Dendritic cell treated with granulocyte-macrophage colony-stimulating factor and Interleukin-4, amounts not matched to agents 40 ng/mL and 50 ng/mL, for 4 days (primary cell): ENCODE measurements around the gene BRCA1.
"Not testable (repeated sequence)": the region's sequence is repeated elsewhere in the genome, so short reads cannot be mapped to it uniquely, and the experiment has no call there.

Source experiments
- H3K27ac Mint-ChIP-seq: one replicate; pipeline ENCODE4 v1.8.0; 2022; ENCODE audit warnings: mild to moderate bottlenecking, mixed read lengths
- H3K27me3 Mint-ChIP-seq: one replicate; pipeline ENCODE4 v1.8.0; 2022; ENCODE audit warnings: mild to moderate bottlenecking, mixed read lengths
- H3K36me3 Mint-ChIP-seq: one replicate; pipeline ENCODE4 v1.8.0; 2022; ENCODE audit warnings: low read depth, mixed read lengths
- H3K4me1 Mint-ChIP-seq: one replicate; pipeline ENCODE4 v1.8.0; 2022; ENCODE audit warnings: low read depth, mixed read lengths
- H3K4me3 Mint-ChIP-seq: one replicate; pipeline ENCODE4 v1.8.0; 2022; ENCODE audit warnings: mild to moderate bottlenecking, moderate library complexity, mixed read lengths
- H3K9me3 Mint-ChIP-seq: one replicate; pipeline ENCODE4 v1.8.0; 2022; ENCODE audit warnings: mixed read lengths
- intact Hi-C: fragments of 100-400 bp; cut with micrococcal nuclease; formaldehyde crosslinking; loops from one replicate; pipeline ENCODE4 v1.15.0; 2022

BRCA1 gene

GRCh38 chr17:43143201-43143600 lies 18.0 kb upstream of the BRCA1 start:
- H3K4me3 Mint-ChIP-seq: no peak overlapping the region
- no peak overlapping the region for H3K27ac Mint-ChIP-seq
- no peaks in the 10 kb centered on the region for H3K9me3 Mint-ChIP-seq
- H3K4me1 Mint-ChIP-seq: peaks cover 16% of the 10 kb centered on the region
- no peaks in the 10 kb centered on the region for H3K27me3 Mint-ChIP-seq
- H3K36me3 Mint-ChIP-seq: peaks cover 40% of the 10 kb centered on the region
- intact Hi-C loops: no loop called here

GRCh38 chr17:43142153-43142552 lies 17.0 kb upstream of the BRCA1 start:
- H3K27me3 Mint-ChIP-seq: no peaks in the 10 kb centered on the region
- intact Hi-C loops: no loop called here
- H3K27ac Mint-ChIP-seq: no peak overlapping the region
- H3K9me3 Mint-ChIP-seq: no peaks in the 10 kb centered on the region
- peaks cover 34% of the 10 kb centered on the region for H3K36me3 Mint-ChIP-seq
- H3K4me3 Mint-ChIP-seq: no peak overlapping the region
- H3K4me1 Mint-ChIP-seq: peaks cover 16% of the 10 kb centered on the region

GRCh38 chr17:43140396-43141332 lies 15.5 kb upstream of the BRCA1 start:
- Mint-ChIP-seq H3K36me3 (peaks cover 29% of the 10 kb centered on the region), H3K9me3 (no peaks in the 10 kb centered on the region), H3K4me1 (peaks cover 16% of the 10 kb centered on the region), H3K27ac (no peak overlapping the region), H3K27me3 (no peaks in the 10 kb centered on the region), H3K4me3 (no peak overlapping the region)
- intact Hi-C loops: no loop called here

GRCh38 chr17:43138531-43138930 lies 13.4 kb upstream of the BRCA1 start:
- not testable (repeated sequence) for H3K27me3 Mint-ChIP-seq, H3K27ac Mint-ChIP-seq, H3K4me3 Mint-ChIP-seq, H3K9me3 Mint-ChIP-seq
- intact Hi-C loops: loop anchor here (10.0 kb wide), 1 partner anchor 54 kb away; no protein-coding TSS in a partner anchor
- Mint-ChIP-seq H3K4me1 (peaks cover 26% of the 10 kb centered on the region), H3K36me3 (peaks cover 37% of the 10 kb centered on the region)

- not testable (repeated sequence) for H3K27ac Mint-ChIP-seq, H3K27me3 Mint-ChIP-seq, H3K9me3 Mint-ChIP-seq, H3K4me3 Mint-ChIP-seq
- Mint-ChIP-seq H3K36me3 (peaks cover 51% of the 10 kb centered on the region), H3K4me1 (peaks cover 44% of the 10 kb centered on the region)
- intact Hi-C loops: loop anchor here (10.0 kb wide), 1 partner anchor 52 kb away; no protein-coding TSS in a partner anchor
Observed at GRCh38 chr17:43136574-43136973, 11.4 kb upstream of the BRCA1 start.

- intact Hi-C loops: loop anchor here (10.0 kb wide), 1 partner anchor 51 kb away; no protein-coding TSS in a partner anchor
- Mint-ChIP-seq H3K27ac (no peak overlapping the region), H3K4me1 (peaks cover 43% of the 10 kb centered on the region), H3K4me3 (no peak overlapping the region), H3K27me3 (no peaks in the 10 kb centered on the region), H3K36me3 (peaks cover 60% of the 10 kb centered on the region), H3K9me3 (no peaks in the 10 kb centered on the region)
Observed at GRCh38 chr17:43135454-43135819, 10.3 kb upstream of the BRCA1 start.

GRCh38 chr17:43134774-43135453 lies 9.8 kb upstream of the BRCA1 start:
- no peaks in the 10 kb centered on the region for H3K9me3 Mint-ChIP-seq
- H3K36me3 Mint-ChIP-seq: peaks cover 59% of the 10 kb centered on the region
- H3K4me1 Mint-ChIP-seq: peaks cover 38% of the 10 kb centered on the region
- H3K4me3 Mint-ChIP-seq: no peak overlapping the region
- H3K27me3 Mint-ChIP-seq: no peaks in the 10 kb centered on the region
- intact Hi-C loops: loop anchor here (10.0 kb wide), 1 partner anchor 50 kb away; no protein-coding TSS in a partner anchor
- no peak overlapping the region for H3K27ac Mint-ChIP-seq

GRCh38 chr17:43133439-43133838 lies 8.3 kb upstream of the BRCA1 start:
- Mint-ChIP-seq H3K4me1 (peaks cover 47% of the 10 kb centered on the region), H3K27ac (peak overlapping the region; percentile 70), H3K36me3 (peaks cover 60% of the 10 kb centered on the region)
- intact Hi-C loops: loop anchor here (10.0 kb wide), 1 partner anchor 49 kb away; no protein-coding TSS in a partner anchor
- H3K9me3 Mint-ChIP-seq, H3K27me3 Mint-ChIP-seq, H3K4me3 Mint-ChIP-seq: not testable (repeated sequence)

GRCh38 chr17:43132117-43132516 lies 7.0 kb upstream of the BRCA1 start:
- Mint-ChIP-seq H3K4me3 (no peak overlapping the region), H3K4me1 (peaks cover 60% of the 10 kb centered on the region), H3K9me3 (no peaks in the 10 kb centered on the region), H3K36me3 (peaks cover 73% of the 10 kb centered on the region), H3K27me3 (no peaks in the 10 kb centered on the region), H3K27ac (no peak overlapping the region)
- intact Hi-C loops: loop anchor here (10.0 kb wide), 1 partner anchor 47 kb away; no protein-coding TSS in a partner anchor

- intact Hi-C loops: loop anchor here (5.0 to 10.0 kb wide), 2 partner anchors 45 to 107 kb away; partner anchors contain the start of gene VAT1
- Mint-ChIP-seq H3K4me1 (peaks cover 77% of the 10 kb centered on the region), H3K4me3 (peak overlapping the region; percentile 26), H3K27ac (peak overlapping the region; percentile 70), H3K36me3 (peaks cover 83% of the 10 kb centered on the region), H3K27me3 (no peaks in the 10 kb centered on the region), H3K9me3 (no peaks in the 10 kb centered on the region)
Observed at GRCh38 chr17:43129671-43130010, 4.5 kb upstream of the BRCA1 start.

GRCh38 chr17:43127333-43127876 lies 2.2 kb upstream of the BRCA1 start:
- H3K36me3 Mint-ChIP-seq: peaks cover 62% of the 10 kb centered on the region
- H3K4me3 Mint-ChIP-seq, H3K27ac Mint-ChIP-seq, H3K27me3 Mint-ChIP-seq, H3K9me3 Mint-ChIP-seq: not testable (repeated sequence)
- intact Hi-C loops: loop anchor here (5.0 kb wide), 1 partner anchor 105 kb away; the partner anchor contains the start of gene VAT1
- H3K4me1 Mint-ChIP-seq: peaks cover 63% of the 10 kb centered on the region

GRCh38 chr17:43126911-43127290 lies 1.7 kb upstream of the BRCA1 start:
- intact Hi-C loops: loop anchor here (5.0 kb wide), 1 partner anchor 105 kb away; the partner anchor contains the start of gene VAT1
- Mint-ChIP-seq H3K36me3 (peaks cover 57% of the 10 kb centered on the region), H3K27me3 (no peaks in the 10 kb centered on the region), H3K4me1 (peaks cover 58% of the 10 kb centered on the region), H3K27ac (no peak overlapping the region), H3K9me3 (no peaks in the 10 kb centered on the region), H3K4me3 (no peak overlapping the region)

- Mint-ChIP-seq H3K4me3 (peak overlapping the region; percentile 96), H3K36me3 (peaks cover 52% of the 10 kb centered on the region), H3K9me3 (no peaks in the 10 kb centered on the region), H3K27me3 (no peaks in the 10 kb centered on the region), H3K27ac (peak overlapping the region; percentile 76), H3K4me1 (peaks cover 54% of the 10 kb centered on the region)
- intact Hi-C loops: loop anchor here (1.0 to 5.0 kb wide), 2 partner anchors 44 to 104 kb away; partner anchors contain the start of gene VAT1
Observed at GRCh38 chr17:43125967-43126910, 1.1 kb upstream of the BRCA1 start.
